ENCODE results near the gene PTEN.
"Not testable (repeated sequence)": the region's sequence is repeated elsewhere in the genome, so short reads cannot be mapped to it uniquely, and the experiment has no call there.

Gene PTEN

DNA sequence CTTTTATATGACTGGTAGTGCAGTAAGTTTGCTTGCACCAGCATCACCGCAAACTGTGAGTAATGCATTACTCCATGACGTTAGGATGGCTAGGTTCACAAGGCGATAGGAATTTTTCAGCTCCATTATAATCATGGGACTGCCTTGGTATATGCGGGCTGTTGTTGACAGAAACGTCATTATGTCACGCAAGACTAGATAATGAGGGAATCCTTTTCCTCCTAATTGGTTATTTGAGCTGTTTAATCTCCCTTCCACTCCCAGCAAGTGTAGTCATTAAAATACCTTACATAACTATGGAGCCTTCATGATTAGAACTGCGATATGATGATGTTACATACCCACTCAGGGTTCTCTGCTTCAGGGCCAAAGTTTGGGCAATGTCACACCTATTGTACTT is 17.4 kb upstream of the PTEN start:
- no peak for DNase-seq

DNA sequence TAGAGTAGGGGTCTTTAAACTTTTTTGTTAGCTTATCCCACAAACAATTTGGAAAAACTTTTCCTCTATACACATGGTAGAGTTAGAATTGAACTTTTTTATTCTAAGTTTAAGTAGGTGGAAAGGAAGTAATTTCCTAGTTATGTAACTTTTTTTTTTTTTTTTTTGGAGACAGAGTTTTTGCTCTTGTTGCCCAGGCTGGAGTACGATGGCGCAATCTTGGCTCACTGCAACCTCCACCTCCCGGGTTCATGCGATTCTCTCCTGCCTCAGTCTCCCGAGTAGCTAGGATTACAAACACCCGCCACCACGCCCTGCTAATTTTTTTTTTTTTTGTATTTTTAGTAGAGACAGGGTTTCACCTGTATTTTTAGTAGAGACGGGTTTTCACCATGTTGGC is 16.7 kb upstream of the PTEN start:
- DNase-seq = not testable (repeated sequence)

DNA sequence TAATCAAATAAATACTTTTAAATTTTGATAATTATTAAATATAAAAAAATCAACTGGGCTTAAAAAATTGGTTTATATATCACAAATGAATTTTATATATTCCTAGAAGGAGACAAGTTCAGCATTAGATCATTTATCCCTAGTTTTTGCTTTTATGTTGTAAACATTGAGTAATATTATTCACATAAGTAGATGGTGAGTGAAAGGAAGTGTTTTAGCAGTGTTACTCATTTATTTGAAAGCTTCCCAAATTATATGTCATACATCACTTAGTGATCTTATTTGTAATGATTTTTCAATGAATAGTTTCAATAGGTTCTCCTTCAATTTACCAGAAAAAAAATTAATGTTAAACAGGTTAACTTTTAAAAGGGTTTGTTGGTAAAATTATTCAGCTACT is 15.9 kb upstream of the PTEN start:
- DNase-seq = no peak

GRCh38 chr10:87849001-87849400 is 14.4 kb upstream of the PTEN start:
- DNase-seq = no peak

GRCh38 chr10:87850742-87851205 is 12.7 kb upstream of the PTEN start:
- no peak for DNase-seq

DNA sequence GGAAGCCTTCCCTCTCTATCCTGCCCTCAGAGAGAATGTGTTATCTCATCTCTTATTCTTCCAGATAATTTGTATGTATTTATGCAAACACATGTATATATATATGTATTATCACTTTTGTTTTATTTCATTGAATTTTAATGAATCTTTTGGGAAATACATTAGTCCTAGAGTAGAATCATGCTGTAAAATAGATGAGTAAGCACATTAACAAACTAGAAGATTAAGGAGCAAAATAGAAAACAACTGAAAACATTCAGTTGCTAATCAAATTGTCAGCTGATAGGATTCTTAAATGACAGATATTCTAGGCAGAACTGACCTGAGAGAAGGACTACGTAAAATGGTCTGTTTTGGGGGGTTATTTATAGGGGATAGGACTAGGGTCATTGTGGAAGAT is 11.3 kb upstream of the PTEN start:
- no peak for DNase-seq

GRCh38 chr10:87855247-87855646 is 8.2 kb upstream of the PTEN start:
- DNase-seq = not testable (repeated sequence)

DNA sequence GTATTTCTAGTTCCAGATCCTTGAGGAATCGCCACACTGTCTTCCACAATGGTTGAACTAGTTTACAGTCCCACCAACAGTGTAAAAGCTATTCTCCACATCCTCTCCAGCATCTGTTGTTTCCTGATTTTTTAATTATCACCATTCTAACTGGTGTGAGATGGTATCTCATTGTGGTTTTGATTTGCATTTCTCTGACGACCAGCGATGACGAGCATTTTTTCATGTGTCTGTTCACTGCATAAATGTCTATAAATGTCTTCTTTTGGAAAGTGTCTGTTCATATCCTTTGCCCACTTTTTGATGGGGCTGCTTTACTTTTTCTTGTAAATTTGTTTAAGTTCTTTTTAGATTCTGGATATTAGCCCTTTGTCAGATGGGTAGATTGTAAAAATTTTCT is 7.8 kb upstream of the PTEN start:
- not testable (repeated sequence) for DNase-seq

- DNase-seq = peak; percentile 18
These were observed 3.1 kb upstream of the PTEN start for GRCh38 chr10:87860156-87860795.

DNA sequence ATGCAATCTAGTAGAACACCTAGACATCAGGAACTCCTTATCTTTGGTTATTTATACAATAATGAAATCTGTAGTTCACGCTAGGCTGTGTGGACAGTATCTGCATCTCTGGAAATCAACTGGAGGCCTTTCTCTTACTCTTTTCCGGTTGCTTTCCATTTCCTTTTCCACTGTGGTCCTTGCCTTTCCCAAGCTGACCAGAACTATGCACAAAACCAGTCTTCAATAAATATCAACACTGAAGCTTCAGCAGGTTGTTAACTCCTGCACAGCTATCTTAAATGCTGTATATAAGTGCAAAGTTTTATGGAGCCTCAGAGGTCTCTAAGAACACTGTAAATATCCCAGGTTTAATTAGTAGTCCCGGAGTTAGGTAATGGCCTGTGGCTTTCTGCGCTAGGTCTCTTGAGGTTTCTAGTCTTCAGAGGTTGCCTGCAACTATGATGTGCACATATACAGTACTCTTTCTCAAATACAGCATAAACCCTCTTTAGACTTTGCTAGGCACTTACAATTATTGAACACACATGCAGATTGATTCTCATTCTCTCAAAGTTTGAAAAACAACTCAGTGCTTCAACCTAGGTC is 2.5 kb upstream of the PTEN start:
- no peak for DNase-seq

DNA sequence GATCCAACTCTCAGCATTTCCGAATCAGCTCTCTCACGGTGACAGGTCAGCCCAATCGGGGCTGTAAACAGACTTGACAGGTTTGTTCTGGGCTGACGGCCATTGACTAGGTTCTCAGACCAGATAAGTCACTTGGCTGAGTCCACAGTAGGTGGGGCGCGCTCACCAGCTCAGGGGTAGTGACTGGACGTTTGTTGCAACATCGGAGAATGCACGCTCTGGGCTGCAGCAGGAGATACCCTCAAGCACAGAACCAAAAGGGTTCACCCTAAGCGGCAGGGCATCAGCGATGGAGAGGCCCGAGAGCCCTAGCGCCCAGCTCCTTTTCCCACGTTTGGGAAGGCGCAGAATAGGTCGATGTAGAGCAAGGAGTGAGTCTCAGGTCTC is 1.9 kb upstream of the PTEN start:
- DNase-seq = no peak

DNA sequence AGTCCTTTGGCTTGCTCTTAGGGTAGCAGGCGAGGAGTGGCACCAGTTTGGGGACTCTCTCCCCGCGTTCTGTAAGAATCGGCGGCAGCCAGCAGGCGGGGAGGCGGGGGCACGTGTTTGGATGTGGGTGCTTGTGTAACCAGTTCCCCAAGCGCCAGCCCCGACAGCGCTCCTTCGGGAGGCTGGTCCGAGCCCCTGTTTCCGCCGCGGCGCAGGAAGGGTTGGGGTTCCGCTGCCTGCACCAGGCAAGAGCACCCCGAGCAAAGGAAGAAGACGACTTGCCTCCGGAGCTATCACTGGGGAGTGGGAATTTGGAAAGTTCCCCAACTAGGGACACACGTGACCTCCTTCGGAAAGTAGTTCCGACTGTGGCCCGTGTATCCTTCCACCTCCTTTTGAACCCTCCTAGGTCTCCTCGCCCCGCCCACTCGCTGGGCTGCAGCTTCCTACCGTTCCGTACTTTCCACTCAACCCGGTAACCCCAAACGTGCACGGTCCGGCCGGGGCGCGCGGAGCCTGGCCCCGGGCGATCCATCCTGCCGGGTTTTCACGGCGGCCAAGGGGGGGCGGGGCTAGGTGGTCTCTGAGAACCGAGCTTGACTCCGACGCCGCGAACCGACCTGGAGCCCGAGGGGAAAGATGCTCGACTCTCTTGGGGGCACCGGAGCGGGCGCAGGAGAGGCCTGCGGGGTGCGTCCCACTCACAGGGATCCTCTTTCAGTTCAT is 1.3 kb upstream of the PTEN start:
- no peak for DNase-seq

GRCh38 chr10:87862679-87863052 is 759 bp upstream of the PTEN start:
- DNase-seq = no peak

- not testable (repeated sequence) for DNase-seq
These were observed 598 bp downstream of the PTEN start for GRCh38 chr10:87863951-87864495.

DNA sequence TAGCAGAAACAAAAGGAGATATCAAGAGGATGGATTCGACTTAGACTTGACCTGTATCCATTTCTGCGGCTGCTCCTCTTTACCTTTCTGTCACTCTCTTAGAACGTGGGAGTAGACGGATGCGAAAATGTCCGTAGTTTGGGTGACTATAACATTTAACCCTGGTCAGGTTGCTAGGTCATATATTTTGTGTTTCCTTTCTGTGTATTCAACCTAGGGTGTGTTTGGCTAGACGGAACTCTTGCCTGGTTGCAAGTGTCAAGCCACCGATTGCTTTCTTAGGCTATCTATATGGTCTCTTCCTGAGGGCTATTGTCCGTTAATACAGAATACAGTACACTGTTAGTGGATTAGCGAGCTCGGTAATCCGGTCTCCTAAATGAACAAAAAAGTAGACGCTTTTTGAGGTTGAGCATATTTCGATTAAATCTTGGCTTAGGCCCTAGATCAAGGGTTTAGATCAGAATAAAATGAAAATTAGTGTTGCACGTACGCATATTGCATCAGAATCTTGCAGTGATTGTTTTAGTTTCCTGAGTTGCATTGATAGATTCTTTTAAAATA is 1.2 kb downstream of the PTEN start:
- no peak for DNase-seq

GRCh38 chr10:87865241-87865881 is 1.9 kb downstream of the PTEN start:
- no peak for DNase-seq

- no peak for DNase-seq
These were observed 3.1 kb downstream of the PTEN start for GRCh38 chr10:87866412-87866974.

DNA sequence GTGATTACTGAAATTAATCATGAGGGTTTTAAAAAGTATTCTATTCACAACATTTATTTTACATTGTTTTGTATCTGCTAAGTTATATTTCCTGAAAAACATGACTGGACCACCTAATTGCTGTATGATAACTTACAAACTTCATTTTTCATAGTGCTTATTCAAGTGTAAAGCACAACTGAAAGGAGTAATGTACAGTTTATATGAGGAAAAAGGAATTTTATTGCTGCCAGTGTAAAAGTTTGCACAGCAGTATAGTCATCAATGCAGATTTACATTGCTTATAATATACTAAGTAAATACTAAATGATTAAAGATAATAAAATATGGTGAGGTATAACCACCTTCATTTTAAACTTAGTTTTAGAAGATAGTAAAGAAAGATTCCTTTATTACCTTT is 4.0 kb downstream of the PTEN start:
- no peak for DNase-seq

- DNase-seq = no peak
These were observed 4.9 kb downstream of the PTEN start for GRCh38 chr10:87868277-87868676.

GRCh38 chr10:87869139-87869538 is 5.7 kb downstream of the PTEN start:
- DNase-seq = not testable (repeated sequence)

GRCh38 chr10:87869773-87870551 is 6.5 kb downstream of the PTEN start:
- no peak for DNase-seq

DNA sequence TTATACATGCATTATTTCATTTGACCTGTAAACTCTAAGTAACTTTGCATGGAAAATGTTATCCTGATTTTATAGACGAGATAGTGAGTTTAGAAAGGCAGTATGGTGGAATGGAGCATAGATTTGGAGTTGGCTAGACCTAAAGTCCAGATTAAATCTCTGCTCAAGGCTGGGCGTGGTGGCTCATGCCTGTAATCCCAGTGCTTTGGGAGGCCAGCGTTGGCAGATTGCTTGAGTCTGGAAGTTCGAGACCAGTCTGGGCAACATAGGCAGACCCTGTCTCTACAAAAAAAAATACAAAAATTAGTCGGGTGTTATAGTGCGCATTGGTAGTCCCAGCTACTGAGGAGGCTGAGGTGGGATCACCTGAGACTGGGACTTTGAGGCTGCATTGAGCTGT is 9.4 kb downstream of the PTEN start:
- DNase-seq = no peak
